IgD-negative memory B cell (primary cell): ENCODE results near the gene UBR4. TPM values are rescaled to one million over a fixed set of nuclear protein-coding genes. Genes with fewer than 3 reads are reported as not detected.
"Not testable (repeated sequence)": the region's sequence is repeated elsewhere in the genome, so short reads cannot be mapped to it uniquely, and the experiment has no call there.

Experiments used
- H3K27ac Mint-ChIP-seq, 3 donors: one replicate each; pipeline ENCODE4 v1.8.0; 2020 to 2022; ENCODE audit warnings: mild to moderate bottlenecking in 3 of 3, mixed read lengths in 3 of 3, moderate library complexity in 1 of 3
- H3K27me3 Mint-ChIP-seq: one replicate; pipeline ENCODE4 v1.8.0; 2021; ENCODE audit warnings: mixed read lengths
- H3K36me3 Mint-ChIP-seq: one replicate; pipeline ENCODE4 v1.8.0; 2020; ENCODE audit warnings: mild to moderate bottlenecking, mixed read lengths
- H3K4me1 Mint-ChIP-seq, 3 donors: one replicate each; pipeline ENCODE4 v1.8.0; 2020 to 2022; ENCODE audit warnings: mixed read lengths in 3 of 3, mild to moderate bottlenecking in 1 of 3
- H3K4me3 Mint-ChIP-seq, 4 donors: one replicate each; pipeline ENCODE4 v1.8.0; 2020 to 2022; ENCODE audit warnings: mild to moderate bottlenecking in 4 of 4, mixed read lengths in 4 of 4, moderate library complexity in 3 of 4
- H3K9me3 Mint-ChIP-seq, 3 donors: one replicate each; pipeline ENCODE4 v1.8.0; 2020 to 2021; ENCODE audit warnings: mixed read lengths in 3 of 3, mild to moderate bottlenecking in 1 of 3
- polyA plus RNA-seq: library from polyadenylated mRNA; unstranded; fragments of 300-500 nt; fragmentation: Illumina TruSeq; gene quantifications from one replicate; pipeline ENCODE4 v1.2.3, GENCODE V29; 2021

Gene UBR4
- polyA plus RNA-seq, 1 donor from 2014 or later = 14.1 TPM

DNA sequence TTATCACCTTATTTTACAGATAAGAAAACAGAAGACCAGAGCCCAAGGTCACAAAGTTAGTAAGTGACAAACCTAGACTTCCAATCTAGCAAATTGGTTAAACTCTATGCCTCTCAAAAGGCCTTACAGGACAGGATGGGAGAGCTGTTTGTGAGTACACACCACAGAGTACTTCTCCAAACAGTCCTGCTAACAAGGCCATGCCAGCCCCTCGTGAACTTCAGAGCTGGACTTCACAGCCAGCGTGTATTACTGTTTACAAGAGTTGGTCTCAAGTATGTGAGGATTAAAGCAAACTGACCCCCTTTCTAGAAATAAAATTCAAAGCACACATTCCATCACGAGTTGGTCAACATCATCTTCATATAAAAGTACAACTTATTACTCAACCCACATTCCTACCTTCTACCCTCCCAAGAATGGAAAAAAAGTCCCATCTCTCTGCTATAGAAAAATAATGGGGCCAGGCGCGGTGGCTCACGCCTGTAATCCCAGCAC, 19.8 kb upstream of the UBR4 start:
- Mint-ChIP-seq H3K27me3 (no peaks in the 10 kb centered on the region), H3K27ac (no peak overlapping the region), H3K4me3 (no peak overlapping the region), H3K36me3 (no peaks in the 10 kb centered on the region), H3K4me1 (peaks cover 0 to 1% (median 0%) of the 10 kb centered on the region in 3 donors), H3K9me3 (no peaks in the 10 kb centered on the region)

DNA sequence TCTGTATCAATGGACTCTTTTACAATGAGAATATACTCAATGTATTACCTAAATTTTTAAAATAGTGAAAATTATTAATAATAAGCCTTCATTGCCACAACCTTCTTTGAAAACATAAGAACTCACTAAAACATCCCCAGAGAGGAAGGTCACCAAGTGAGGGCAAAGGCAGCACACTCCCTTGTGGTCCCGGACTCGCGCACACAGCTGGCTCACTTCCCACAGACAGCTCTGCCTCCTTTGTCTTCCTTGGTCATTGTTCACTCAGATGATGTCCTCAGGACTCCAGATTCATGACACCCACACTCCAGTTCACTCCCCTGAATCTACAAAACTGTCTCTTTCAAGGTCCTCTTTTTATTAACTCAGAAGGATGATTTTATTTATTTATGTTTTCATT, 19.2 kb upstream of the UBR4 start:
- Mint-ChIP-seq H3K9me3 (no peaks in the 10 kb centered on the region), H3K4me3 (no peak overlapping the region), H3K36me3 (no peaks in the 10 kb centered on the region), H3K27ac (no peak overlapping the region), H3K4me1 (peaks cover 0 to 1% (median 0%) of the 10 kb centered on the region in 3 donors), H3K27me3 (no peaks in the 10 kb centered on the region)

DNA sequence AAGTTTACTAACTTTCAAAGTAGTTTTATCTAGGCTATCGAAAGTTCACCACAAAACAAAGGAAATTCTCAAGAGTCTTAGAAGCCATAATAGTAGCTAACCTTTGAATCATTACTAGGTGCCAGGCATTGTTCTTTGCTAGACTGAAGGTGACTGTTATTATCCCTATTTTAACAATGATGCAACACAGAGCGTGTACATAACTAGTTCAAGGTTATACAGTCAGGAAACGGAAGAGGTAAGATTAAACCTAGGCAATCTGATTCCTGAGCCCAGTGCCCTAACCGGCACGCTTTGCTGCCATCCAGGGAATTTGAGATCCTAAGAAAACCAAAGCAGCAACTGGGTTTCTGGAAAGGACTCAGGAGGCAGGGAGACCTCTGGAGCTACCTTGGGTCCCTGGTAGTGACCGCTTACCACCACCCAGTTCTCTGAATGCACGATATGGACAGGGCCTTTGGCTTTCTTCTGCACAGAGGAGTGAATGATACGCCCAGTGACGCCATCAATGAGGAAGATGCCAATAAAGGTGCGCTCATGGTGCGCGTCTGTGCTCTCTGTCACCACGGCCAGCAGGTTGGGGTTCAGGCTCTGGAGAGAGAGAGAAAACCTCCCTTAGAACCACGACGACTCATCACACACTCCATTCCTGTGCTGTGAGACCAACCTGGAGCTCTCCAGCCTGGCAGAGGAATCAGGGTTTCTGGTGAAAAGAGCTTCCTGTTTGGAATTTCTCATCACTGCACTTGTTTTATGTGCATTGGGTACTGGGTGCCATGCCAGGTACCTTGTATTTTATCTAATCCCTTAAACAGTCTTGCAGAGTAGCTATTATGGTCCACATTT, 13.1 kb upstream of the UBR4 start:
- H3K27me3 Mint-ChIP-seq = no peaks in the 10 kb centered on the region
- H3K4me1 Mint-ChIP-seq = peaks cover 0 to 6% (median 1%) of the 10 kb centered on the region in 3 donors
- H3K36me3 Mint-ChIP-seq = peaks cover 4% of the 10 kb centered on the region
- no peaks in the 10 kb centered on the region for H3K9me3 Mint-ChIP-seq
- peak overlapping the region in 1 of 3 donors; percentile 53 for H3K27ac Mint-ChIP-seq
- no peak overlapping the region for H3K4me3 Mint-ChIP-seq

DNA sequence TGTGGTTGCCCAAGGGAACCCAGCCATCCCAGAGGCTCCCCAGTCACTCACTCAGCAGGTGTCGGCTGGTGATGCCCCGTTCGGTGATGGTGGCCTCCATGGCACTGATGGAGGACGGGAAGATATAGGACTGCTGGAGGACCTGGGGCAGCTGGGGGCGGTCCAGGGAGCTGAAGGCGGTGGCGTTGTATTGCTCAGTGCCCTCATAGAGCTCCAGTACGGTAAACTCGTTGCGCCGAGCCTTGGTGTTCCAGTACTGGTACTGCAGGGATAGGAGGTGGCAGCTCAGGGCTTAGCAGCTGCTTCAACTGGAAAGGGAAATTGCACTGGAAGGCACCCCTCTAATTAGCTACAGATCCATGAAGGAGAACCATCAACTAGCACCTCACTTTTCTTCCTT, 12.5 kb upstream of the UBR4 start:
- Mint-ChIP-seq H3K4me1 (peaks cover 0 to 6% (median 0%) of the 10 kb centered on the region in 3 donors), H3K4me3 (no peak overlapping the region), H3K27ac (no peak overlapping the region), H3K27me3 (no peaks in the 10 kb centered on the region), H3K9me3 (no peaks in the 10 kb centered on the region), H3K36me3 (peaks cover 4% of the 10 kb centered on the region)

DNA sequence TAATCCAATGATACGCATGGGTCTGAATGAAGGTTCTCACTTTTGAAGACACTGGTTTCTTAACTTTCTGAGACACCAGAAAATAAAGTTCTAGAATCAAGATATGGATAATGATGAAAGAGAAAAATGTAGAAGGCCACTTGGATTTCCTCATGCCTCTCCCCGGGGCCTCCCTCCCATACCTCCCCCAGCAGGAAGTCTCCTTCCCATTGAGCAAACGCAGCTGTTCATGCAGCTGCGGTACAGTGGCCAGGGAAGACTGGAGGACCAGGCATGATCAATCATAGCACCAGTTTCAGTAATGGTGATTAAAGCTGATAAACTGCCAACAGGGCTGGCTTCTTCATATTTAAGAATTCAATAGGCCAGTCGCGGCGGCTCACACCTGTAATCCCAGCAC, 10.9 kb upstream of the UBR4 start:
- no peak overlapping the region for H3K27ac Mint-ChIP-seq
- H3K36me3 Mint-ChIP-seq = peaks cover 5% of the 10 kb centered on the region

DNA sequence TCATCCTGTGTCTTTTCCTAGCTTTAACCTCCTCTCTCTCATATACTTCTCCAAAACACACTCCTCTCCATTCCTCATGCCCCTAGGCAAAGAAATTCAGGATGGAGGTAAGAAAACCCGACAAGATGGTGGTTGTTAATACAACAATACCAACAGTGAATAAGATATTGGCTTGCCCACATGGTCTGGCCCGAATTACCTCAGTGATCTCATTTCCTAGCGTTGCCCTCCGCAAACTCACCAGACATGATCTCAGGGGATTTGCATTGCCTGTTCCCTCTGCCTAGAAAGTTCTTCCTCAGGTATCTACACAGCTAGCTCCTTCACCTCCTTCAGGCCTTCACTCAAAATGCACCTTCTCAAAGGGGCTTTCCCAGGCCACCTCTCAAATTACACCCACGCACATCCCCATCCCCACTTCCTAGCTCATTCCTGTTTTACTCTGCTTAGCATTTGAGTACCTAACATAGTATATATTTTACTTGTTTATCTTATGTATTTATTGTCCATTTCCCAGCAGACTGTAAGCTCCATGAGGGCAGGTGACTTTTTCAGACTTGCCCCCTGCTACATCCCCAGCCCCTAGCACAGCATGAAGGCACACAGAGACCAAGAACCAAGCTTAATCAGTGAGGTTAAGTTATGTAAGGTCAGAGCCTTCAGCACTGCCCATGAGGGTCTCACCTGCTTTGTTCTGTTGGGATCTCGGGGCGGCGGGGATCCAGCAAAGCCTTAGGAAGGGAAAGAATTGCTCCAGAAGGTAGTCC, 10.2 kb upstream of the UBR4 start:
- Mint-ChIP-seq H3K36me3 (peaks cover 5% of the 10 kb centered on the region), H3K27ac (peak overlapping the region in 2 of 3 donors; percentile 12 to 75), H3K4me1 (peaks cover 0 to 6% (median 2%) of the 10 kb centered on the region in 3 donors), H3K4me3 (no peak overlapping the region), H3K27me3 (no peaks in the 10 kb centered on the region), H3K9me3 (no peaks in the 10 kb centered on the region)

More for the DNA sequence above, 10.9 kb upstream of the UBR4 start:
- no peaks in the 10 kb centered on the region for H3K9me3 Mint-ChIP-seq
- peaks cover 0 to 6% (median 0%) of the 10 kb centered on the region in 3 donors for H3K4me1 Mint-ChIP-seq
- H3K4me3 Mint-ChIP-seq = no peak overlapping the region
- H3K27me3 Mint-ChIP-seq = no peaks in the 10 kb centered on the region

DNA sequence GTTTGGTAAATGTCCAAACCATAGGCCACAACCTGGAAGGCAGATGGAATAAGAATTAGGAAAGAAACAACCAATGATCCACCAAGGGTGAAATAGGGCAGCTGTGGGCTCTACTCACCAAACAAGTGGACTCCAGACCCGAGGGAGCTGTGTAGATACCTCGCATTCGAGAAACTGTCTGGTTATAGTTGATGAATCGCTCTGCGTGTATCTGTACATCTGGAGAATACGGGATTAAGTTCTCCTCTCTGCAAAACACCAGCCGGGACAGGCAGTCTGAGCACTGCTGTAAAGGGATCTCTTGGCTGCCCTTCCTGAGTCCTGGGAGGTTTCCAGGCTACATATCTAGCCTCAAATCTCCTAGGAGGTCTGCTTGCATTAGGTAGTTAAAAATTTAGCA, 9.4 kb upstream of the UBR4 start:
- H3K9me3 Mint-ChIP-seq = no peaks in the 10 kb centered on the region
- H3K27me3 Mint-ChIP-seq = no peaks in the 10 kb centered on the region
- H3K36me3 Mint-ChIP-seq = peaks cover 5% of the 10 kb centered on the region
- H3K27ac Mint-ChIP-seq = no peak overlapping the region
- peaks cover 0 to 8% (median 2%) of the 10 kb centered on the region in 3 donors for H3K4me1 Mint-ChIP-seq
- no peak overlapping the region for H3K4me3 Mint-ChIP-seq

DNA sequence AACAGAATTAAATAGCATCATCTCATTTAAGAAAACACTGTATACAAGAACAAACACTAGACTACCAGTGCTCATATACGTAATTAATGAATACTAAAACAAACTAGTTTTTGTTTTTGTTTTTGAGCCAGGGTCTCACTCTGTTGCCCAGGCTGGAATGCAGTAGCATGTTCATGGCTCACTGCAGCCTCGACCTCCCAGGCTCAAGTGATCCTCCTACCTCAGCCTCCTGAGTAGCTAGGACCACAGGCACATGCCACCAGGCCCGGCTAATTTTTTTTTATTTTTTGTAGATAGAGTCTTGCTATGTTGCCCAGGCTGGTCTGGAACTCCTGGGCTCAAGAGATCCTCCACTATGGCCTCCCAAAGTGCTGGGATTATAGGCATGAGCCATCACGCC, 6.5 kb upstream of the UBR4 start:
- H3K4me1 Mint-ChIP-seq = peaks cover 0 to 13% (median 12%) of the 10 kb centered on the region in 3 donors
- H3K4me3 Mint-ChIP-seq, H3K36me3 Mint-ChIP-seq, H3K9me3 Mint-ChIP-seq, H3K27ac Mint-ChIP-seq, H3K27me3 Mint-ChIP-seq: not testable (repeated sequence)

DNA sequence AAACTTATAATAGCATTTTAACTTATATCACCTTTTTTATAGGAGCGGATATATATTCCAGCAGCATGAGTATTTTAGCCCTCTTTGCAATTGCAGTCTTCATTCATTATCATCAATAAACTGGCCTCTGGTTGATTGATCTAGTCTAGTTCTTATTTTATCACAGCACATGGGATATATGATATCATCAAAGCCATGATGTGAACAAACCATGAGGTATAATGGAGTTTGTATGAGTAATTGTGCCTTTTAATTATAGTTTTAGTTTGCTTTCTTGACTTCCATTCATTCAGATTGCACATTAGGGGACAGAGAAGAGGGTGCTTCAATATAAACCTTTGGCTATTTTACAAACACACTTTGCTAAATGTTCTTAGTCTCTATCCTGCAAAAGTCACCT, 3.5 kb upstream of the UBR4 start:
- H3K4me1 Mint-ChIP-seq = peaks cover 17 to 28% (median 23%) of the 10 kb centered on the region in 3 donors
- no peaks in the 10 kb centered on the region for H3K27me3 Mint-ChIP-seq
- peak overlapping the region in 1 of 4 donors; percentile 48 for H3K4me3 Mint-ChIP-seq
- H3K9me3 Mint-ChIP-seq = no peaks in the 10 kb centered on the region
- peaks cover 1% of the 10 kb centered on the region for H3K36me3 Mint-ChIP-seq
- peak overlapping the region in 1 of 3 donors; percentile 90 for H3K27ac Mint-ChIP-seq

DNA sequence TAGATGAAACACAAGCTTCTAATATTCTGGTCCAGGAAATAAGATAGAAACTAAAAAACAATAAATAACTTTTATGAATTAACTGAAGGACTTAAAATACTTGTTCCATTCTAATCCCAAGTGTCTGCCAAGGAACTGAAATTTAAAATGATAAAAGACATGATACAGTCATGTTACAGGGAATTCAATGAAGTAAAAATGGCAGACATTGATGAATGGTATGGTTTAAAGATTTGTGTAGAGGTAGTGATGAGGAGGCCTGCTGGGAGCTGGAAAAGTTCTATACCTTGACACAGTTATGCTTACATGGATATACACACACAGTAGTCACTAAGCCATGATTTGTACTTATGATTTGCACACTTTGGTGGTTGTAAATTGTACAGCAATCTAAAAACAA, 2.1 kb upstream of the UBR4 start:
- Mint-ChIP-seq H3K27ac (peak overlapping the region in 1 of 3 donors; percentile 9), H3K36me3 (peaks cover 1% of the 10 kb centered on the region), H3K4me1 (peaks cover 20 to 36% (median 25%) of the 10 kb centered on the region in 3 donors), H3K4me3 (peak overlapping the region in 1 of 4 donors; percentile 43), H3K27me3 (no peaks in the 10 kb centered on the region), H3K9me3 (no peaks in the 10 kb centered on the region)

DNA sequence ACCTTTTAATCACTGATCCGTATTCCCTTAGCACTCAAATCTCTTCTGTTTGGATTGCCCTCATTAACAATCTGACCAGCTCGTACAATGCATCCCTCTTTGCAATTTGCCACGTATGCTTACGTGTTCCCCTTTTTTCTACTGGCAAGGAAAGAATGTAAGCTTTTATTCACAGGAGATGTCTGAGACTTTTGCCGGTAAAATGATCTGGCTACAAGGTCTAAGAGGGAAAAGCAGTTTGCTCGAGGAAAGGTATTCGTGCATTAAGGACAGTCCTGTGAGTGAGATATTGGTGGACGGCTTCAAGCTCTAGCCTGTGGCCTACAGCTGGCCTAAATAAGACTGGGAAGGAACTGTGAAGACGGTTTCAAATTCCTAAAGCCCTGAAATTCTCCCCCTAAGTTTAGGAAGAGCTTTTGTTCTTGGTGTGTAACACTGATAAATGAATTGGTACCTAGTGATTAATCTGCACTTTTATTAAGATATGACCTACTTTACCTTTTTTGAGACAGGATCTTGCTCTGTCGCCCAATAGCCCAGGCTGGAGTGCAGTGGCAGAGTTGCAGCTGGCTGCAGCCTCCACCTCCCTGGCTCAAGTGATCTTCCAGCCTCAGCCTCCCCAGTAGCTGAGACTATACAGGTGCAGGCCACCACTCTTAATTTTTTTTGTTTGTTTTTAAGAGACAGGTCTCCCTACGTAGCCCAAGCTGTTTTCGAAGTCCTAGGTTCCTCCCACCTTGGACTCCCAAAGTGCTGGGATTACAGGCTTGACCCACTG, 895 bp upstream of the UBR4 start:
- Mint-ChIP-seq H3K4me1 (peaks cover 26 to 42% (median 30%) of the 10 kb centered on the region in 3 donors), H3K36me3 (no peaks in the 10 kb centered on the region), H3K9me3 (no peaks in the 10 kb centered on the region), H3K27me3 (no peaks in the 10 kb centered on the region), H3K27ac (peak overlapping the region; percentile 91 to 99 (median 98)), H3K4me3 (peak overlapping the region; percentile 92 to 100 (median 98))

DNA sequence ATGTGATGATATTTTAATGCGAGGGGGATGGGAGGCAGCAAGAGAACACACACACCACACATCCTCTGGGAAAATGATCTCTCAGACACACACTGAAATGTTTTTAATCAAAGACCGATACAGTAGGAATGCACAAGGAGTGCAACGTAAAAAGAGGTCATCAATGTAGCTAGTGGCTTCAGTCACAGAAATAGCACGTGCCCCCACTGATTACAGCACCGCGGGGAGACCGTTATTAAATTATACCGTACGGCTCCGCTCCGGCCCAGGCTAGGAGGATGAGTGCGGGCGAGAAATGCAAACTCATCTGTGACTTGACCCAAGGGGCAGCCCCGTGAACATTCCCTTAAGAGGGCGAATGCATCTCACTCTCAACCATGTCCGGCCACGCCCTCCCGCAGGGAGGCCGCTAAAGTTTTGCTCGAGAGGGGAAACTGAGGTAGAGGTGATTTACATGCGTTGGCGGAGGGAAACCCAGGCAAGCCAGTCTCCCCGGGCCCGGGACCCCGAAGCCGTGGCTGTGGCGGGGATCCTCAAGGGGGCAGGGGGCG, 552 bp downstream of the UBR4 start:
- peaks cover 37 to 53% (median 42%) of the 10 kb centered on the region in 3 donors for H3K4me1 Mint-ChIP-seq
- no peaks in the 10 kb centered on the region for H3K9me3 Mint-ChIP-seq
- H3K36me3 Mint-ChIP-seq = no peaks in the 10 kb centered on the region
- peak overlapping the region; percentile 92 to 96 (median 95) for H3K4me3 Mint-ChIP-seq
- no peaks in the 10 kb centered on the region for H3K27me3 Mint-ChIP-seq
- peak overlapping the region; percentile 91 to 99 (median 94) for H3K27ac Mint-ChIP-seq

DNA sequence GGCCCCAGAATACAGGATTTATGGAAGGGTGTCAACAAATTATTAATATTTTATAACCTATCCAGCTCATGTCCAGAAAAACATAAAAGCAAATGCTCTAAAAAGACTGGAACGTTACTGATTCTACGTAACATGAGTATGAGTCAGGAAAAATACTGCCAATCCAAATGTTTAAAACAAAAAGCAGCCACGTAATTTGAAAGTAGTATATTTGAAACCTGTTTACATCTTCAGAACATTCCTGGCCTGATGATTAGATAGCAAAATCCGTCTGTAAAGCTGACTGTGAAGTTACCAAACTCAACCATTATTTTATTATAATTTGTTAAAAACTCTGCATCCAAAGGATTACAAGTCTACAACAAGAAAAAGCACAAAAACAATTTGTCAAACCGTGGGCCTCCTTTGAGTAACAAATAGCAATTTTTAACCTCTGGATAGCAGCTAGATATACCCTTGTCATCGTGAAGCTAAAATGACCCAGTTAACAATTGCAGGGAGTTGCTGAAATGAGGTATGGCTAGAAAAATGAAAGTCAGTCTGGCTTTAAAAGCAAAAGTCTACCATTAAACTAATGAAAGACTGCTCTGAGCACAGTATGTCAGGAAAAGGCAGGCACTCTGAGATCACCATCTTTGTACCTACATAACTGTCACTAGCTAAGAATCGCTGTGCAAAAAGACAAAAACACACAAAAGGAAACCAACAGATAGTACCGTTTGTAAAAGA, 1.2 kb downstream of the UBR4 start:
- no peaks in the 10 kb centered on the region for H3K9me3 Mint-ChIP-seq
- H3K27me3 Mint-ChIP-seq = no peaks in the 10 kb centered on the region
- H3K27ac Mint-ChIP-seq = peak overlapping the region; percentile 91 to 99 (median 94)
- H3K4me3 Mint-ChIP-seq = peak overlapping the region; percentile 92 to 96 (median 95)
- H3K36me3 Mint-ChIP-seq = no peaks in the 10 kb centered on the region
- peaks cover 41 to 54% (median 44%) of the 10 kb centered on the region in 3 donors for H3K4me1 Mint-ChIP-seq

DNA sequence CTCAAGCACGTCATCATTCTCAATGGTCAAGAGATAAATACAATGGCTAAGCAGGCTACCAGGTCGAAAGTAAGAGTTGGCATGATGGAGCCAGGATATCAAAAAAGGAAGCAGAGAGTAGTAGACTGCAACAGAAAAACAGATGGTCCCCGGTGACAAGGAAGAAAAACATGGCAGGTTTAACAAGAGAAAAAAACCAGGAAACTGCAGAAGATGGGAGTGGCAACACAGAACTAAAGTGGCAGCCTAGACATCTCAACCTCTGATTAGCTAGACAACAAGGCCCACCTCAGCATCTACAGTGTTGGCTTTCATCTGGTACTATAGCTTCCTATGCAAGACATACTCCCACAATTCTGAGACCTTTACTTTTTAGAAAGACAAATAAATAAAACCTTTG, 3.1 kb downstream of the UBR4 start:
- no peak overlapping the region for H3K4me3 Mint-ChIP-seq
- H3K36me3 Mint-ChIP-seq = no peaks in the 10 kb centered on the region
- H3K4me1 Mint-ChIP-seq = peaks cover 41 to 53% (median 42%) of the 10 kb centered on the region in 3 donors
- H3K9me3 Mint-ChIP-seq = no peaks in the 10 kb centered on the region
- no peak overlapping the region for H3K27ac Mint-ChIP-seq
- no peaks in the 10 kb centered on the region for H3K27me3 Mint-ChIP-seq
